Retinal pigment epithelial cell (primary cell): ENCODE measurements around the gene FFAR3.

Experiments
- DNase-seq: peaks from one replicate; pipeline ENCODE4 v3.0.0-alpha.2; 2010; ENCODE audit warnings: low read depth
- H3K4me3 ChIP-seq: 2 replicates; pipeline ENCODE4 v1.5.1; 2011; ENCODE audit warnings: mild to moderate bottlenecking, low read length, control low read depth, moderate library complexity
- CTCF ChIP-seq: conservative IDR thresholded peaks from 2 replicates; pipeline ENCODE4 v1.5.1; 2011; ENCODE audit warnings: low read depth, low read length, control low read depth, inconsistent platforms

Gene FFAR3

DNA sequence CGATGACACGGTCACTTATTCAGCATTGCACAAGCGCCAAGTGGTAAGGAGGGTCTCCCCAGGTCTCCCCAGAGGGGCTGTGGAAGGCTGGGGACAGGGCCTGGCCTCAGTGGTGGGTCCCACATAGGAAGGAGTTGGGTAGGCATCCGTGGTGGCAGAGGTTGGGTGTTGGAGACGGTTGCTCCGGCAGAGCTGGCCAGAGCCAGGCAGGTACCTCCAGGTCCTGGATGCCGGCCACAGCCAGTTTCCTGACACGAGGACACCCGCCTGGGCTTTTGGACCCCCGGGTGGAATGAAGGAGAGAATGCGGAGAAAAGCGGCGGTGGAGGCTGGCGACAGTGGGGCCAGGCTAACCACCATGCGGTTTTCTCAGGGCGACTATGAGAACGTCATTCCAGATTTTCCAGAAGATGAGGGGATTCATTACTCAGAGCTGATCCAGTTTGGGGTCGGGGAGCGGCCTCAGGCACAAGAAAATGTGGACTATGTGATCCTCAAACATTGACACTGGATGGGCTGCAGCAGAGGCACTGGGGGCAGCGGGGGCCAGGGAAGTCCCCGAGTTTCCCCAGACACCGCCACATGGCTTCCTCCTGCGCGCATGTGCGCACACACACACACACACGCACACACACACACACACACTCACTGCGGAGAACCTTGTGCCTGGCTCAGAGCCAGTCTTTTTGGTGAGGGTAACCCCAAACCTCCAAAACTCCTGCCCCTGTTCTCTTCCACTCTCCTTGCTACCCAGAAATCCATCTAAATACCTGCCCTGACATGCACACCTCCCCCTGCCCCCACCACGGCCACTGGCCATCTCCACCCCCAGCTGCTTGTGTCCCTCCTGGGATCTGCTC lies 11.8 kb upstream of the FFAR3 start:
- DNase-seq = no peak
- TF ChIP-seq CTCF = no peak
- H3K4me3 ChIP-seq = no peak overlapping the region

DNA sequence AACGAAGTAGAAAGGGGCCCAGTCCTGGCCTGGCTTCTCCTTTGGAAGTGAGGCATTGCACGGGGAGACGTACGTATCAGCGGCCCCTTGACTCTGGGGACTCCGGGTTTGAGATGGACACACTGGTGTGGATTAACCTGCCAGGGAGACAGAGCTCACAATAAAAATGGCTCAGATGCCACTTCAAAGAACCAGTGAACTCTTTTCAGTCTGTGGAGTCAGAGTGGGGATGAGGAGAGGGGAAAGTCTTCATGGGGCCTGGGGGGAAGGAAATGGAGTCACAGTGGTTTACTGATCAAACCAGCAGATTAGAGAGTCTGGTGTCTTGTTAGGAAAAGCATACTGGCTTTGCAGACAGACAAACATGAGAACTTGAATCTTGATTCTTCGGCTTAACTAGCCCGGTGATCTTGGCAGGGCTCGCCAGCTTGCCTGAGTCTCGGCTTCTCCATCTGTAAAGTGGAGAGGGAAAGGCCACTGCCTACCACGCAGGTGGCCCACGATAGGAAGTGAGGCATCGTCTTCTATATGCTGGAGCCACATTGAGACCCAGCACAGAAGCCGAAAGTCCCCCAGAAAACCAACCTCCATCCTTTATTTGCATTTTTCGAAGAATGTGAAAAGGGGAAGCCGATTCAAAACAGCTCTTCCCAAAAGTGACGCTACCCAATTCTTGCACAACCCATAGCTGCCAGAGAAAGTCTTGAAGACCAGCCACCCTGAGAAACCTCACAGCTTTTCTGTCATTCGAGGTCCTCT lies 10.9 kb upstream of the FFAR3 start, which contains the start of gene FFAR1:
TSS of gene FFAR1 (plus strand) at position 732 of the 759 bp plus-strand sequence. CDS start 3,650 bp downstream, outside the sequence.
- no peak for DNase-seq
- no peak within 1 kb of the TSS for H3K4me3 ChIP-seq
- TF ChIP-seq CTCF = no peak

DNA sequence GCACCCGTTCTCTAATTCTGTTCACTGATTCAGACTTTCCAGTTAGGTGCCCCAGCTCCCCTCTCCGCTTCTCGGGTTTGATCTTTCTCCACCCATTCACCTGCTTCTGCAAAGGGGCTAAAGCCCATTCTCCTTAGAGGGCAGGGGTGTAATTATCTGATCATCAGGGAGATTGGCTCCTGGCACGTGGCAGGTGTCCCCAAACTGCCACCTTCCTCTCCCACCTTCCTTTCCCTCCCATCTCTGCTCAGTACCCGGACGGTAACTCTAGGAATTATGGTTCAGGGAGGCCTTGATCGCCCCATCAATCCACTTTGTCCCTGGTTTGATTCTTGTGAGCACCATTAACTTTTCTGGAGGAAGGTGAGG lies 10.3 kb upstream of the FFAR3 start:
- H3K4me3 ChIP-seq = no peak overlapping the region
- TF ChIP-seq CTCF = no peak
- no peak for DNase-seq

DNA sequence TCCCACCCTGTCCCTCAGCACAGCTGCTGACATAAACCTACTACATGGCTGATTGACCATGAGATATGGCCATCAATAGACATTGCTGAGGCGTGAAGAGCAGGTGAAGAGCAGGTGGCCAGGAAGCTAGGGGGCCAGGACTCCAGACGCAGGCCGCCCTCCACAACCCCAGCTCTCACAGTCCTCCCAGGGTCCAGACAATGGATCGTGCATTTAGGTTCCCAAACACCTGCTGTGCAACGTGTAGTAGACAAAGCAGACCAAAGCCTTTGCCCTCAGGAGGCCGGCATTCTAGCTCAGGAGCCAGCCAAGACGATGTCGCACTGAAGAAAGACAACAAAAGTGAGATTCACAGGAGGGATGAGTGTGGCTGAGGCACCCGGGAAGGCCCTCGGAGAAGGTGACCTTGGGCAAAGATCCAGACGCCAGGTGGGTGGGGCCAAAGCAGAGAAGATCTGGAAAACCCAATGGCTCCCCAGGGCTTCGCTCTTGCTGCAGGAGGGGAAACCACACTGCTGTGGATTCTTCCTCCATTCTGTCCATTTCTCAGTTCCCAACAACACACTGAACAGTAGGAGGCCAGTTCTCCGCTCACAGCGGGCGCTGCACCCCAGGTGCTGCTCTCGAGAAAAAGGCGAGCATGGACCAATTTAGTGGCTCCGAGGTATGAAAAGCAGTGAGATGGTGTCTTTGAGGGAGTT lies 9.2 kb upstream of the FFAR3 start:
- no peak overlapping the region for H3K4me3 ChIP-seq
- TF ChIP-seq CTCF = no peak
- DNase-seq = no peak

DNA sequence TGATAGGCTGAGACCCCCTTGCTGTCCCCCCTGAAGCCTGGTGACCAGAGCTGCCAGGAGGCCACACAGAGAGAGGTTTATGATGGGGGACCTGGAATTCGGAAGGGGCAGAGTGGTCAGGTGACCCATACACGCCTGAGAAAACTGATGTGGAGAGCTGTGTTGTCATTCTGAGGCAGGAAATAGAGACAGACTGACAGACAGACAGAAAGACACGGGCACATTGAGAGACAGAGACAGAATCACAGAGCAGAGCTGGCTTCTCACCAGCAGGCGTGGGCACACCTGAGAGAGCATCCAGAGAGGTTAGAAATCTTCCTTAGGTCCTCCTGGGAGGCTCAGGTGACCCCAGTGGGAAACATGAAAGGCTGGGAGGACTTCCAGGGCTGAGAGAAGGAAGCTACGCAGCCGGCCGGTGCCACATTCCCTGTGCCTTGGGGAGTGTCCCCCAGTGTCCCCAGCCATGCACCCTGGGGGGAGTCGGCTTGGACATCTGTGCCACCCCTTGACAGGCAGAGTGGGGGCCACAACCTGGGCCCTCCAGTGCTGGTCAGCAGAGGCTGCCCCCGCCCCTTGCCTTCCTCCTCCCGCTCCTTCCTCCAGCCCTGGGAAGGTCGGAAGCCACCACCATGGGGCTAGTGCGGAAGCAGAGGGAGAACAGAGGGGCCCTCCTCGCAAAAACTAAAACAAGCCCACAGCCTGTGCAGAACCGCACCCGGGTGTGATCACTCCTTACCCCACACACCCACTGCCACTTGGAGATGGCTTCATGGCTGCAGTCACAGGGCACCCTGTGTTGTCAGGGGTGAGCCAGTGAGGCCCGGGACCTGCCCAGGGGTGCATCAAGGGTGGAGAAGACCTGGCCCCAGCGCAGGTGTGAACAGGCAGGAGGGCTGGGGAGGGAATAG lies 8.4 kb upstream of the FFAR3 start:
- DNase-seq = no peak
- TF ChIP-seq CTCF = no peak
- H3K4me3 ChIP-seq = no peak overlapping the region

GRCh38 chr19:35350591-35350990 lies 7.7 kb upstream of the FFAR3 start:
- no peak for DNase-seq
- no peak for TF ChIP-seq CTCF
- no peak overlapping the region for H3K4me3 ChIP-seq
